HEK293T (cell line): ENCODE results near the gene BID.

Experiments used
- SP1 ChIP-seq: fragments of 450-650 bp; IDR thresholded peaks from 2 replicates; pipeline ENCODE4 v1.6.1; 2017
- TF ChIP-seq, protein P1 (sequence below): fragments of 450-650 bp; IDR thresholded peaks from 2 replicates; pipeline ENCODE4 v1.6.1; 2016

DNA sequence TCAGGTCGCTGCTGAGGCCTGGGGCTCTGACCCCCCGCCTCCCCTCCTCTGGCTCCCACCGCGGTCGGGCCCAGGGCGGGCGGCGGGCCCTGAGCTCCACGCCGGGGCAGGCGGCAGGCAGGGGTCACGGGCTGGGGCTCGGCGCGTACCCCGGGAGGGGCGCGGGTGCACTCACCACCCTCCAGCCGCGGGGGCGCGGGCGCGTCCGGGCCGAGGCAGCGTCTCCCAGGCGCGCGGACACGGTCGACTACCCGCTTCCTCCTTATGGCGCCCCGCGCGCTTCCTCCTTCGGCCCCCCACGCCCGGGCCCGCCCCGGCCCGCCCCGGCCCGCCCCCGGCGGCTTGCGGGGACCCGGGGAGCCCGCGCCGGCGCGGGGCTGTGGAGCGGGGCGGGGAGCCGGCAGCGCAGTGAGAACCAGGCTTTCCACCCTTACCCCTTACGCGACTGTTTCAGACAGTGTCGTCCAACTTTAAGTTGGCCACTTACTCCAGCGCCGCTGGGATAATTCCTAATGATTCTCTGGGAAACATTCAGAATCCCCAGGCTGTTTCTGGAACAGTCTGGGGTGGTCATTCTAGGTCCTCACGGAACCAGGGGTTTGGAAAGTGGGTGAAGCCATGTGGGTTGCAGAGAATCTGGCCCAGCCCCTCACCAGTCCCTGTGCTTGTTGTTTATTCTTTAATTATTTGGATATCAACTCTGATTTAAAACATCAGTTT is at the start of gene BID:
- TF ChIP-seq, protein P1, sequence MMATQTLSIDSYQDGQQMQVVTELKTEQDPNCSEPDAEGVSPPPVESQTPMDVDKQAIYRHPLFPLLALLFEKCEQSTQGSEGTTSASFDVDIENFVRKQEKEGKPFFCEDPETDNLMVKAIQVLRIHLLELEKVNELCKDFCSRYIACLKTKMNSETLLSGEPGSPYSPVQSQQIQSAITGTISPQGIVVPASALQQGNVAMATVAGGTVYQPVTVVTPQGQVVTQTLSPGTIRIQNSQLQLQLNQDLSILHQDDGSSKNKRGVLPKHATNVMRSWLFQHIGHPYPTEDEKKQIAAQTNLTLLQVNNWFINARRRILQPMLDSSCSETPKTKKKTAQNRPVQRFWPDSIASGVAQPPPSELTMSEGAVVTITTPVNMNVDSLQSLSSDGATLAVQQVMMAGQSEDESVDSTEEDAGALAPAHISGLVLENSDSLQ, result no peak
- TF ChIP-seq SP1, result no peak
